Activated CD4-positive, alpha-beta memory T cell treated with anti-CD3 and anti-CD28 coated beads for 36 hours (primary cell): ENCODE measurements around the gene KCMF1. TPM values are rescaled to one million over a fixed set of nuclear protein-coding genes. Genes with fewer than 3 reads are reported as not detected.
A peak's percentile ranks its signal among the peaks of the same experiment; 100 is the strongest.

ENCODE experiments used
- CTCF ChIA-PET: fragments of 350-600 bp; sonication (Branson Sonifier 250); formaldehyde crosslinking; loops from one replicate; lab custom pipeline; 2021; ENCODE audit warnings: antibody characterized with exemption, inconsistent platforms; lab: Charles Lee
- POLR2A ChIA-PET: fragments of 350-600 bp; sonication (Branson Sonifier 250); formaldehyde crosslinking; loops from one replicate; lab custom pipeline; 2021; ENCODE audit warnings: antibody characterized with exemption; lab: Charles Lee
- DNase-seq: peaks from one replicate; pipeline ENCODE4 v3.0.0-alpha.2; 2020
- H3K27ac Mint-ChIP-seq: one replicate; pipeline ENCODE4 v1.8.0; 2021; ENCODE audit warnings: mixed read lengths
- H3K27me3 Mint-ChIP-seq: one replicate; pipeline ENCODE4 v1.8.0; 2021; ENCODE audit warnings: mixed read lengths
- H3K36me3 Mint-ChIP-seq: one replicate; pipeline ENCODE4 v1.8.0; 2021; ENCODE audit warnings: mixed read lengths
- H3K4me1 Mint-ChIP-seq: one replicate; pipeline ENCODE4 v1.8.0; 2021; ENCODE audit warnings: low read depth, mixed read lengths
- H3K4me3 Mint-ChIP-seq: one replicate; pipeline ENCODE4 v1.8.0; 2021; ENCODE audit warnings: mild to moderate bottlenecking, mixed read lengths
- H3K9me3 Mint-ChIP-seq: one replicate; pipeline ENCODE4 v1.8.0; 2021; ENCODE audit warnings: mixed read lengths
- intact Hi-C: fragments of 100-400 bp; cut with micrococcal nuclease; formaldehyde crosslinking; loops from one replicate; pipeline ENCODE4 v1.15.1; 2023
- total RNA-seq, 2 experiments: library from RNA; stranded (reverse); gene quantifications; one replicate each; pipeline ENCODE4 v1.2.3, GENCODE V29; 2021

Gene KCMF1
- total RNA-seq, 2 experiments from 2014 or later, result 90.5 to 94.1 TPM

DNA sequence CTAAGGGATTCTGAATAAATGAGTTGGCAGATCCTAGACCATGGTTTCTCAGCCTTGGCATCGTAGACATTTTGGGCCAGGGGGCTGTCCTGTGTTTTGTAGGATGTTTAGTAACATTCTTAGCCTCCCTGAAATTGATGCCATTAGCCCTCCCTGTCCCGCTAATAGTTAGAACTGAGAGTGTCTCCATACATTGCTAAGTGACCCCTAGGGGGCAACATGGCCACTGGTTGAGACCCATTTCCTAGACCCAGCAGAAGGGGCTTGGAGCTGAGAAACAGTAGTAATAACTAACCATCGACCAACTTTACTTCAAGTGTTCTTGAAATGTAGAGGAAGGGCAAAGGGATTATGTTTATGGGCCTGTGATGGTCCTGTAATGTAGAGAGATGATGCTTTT is 40.8 kb downstream of the KCMF1 start:
- CTCF ChIA-PET, result interaction anchor here (1.7 to 2.3 kb wide), 2 partner anchors 85 to 86 kb away, joined by 5 to 9 read pairs; no protein-coding TSS in a partner anchor
- Mint-ChIP-seq H3K4me1 (peaks cover 83% of the 10 kb centered on the region), H3K27me3 (no peaks in the 10 kb centered on the region), H3K4me3 (no peak overlapping the region), H3K9me3 (peaks cover 7% of the 10 kb centered on the region), H3K36me3 (peaks cover 27% of the 10 kb centered on the region), H3K27ac (peak overlapping the region; percentile 73)
- no peak for DNase-seq
- intact Hi-C loops, result loop anchor here (1.0 kb wide), 2 partner anchors 12 to 65 kb away; no protein-coding TSS in a partner anchor
- POLR2A ChIA-PET, result no interaction called here

DNA sequence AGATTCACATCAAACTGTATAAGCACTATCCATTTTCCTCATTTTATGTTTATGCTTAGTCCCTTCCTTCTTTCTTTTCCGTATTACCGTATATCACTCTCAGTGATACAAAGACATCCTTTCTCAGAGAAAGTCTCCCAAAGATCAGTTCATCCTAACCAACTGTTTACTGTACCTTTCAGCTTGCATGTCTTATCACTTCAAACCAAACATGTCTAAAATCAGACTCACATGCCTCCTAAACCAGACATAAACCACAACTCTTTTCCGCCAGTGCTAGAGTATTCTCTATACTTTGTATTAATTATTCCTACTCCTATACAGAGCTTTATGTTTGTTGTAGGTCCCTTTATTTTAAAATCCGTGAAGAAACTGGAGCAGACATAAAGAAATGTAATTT is 41.5 kb downstream of the KCMF1 start:
- intact Hi-C loops, result no loop called here
- H3K9me3 Mint-ChIP-seq, result peaks cover 7% of the 10 kb centered on the region
- peaks cover 21% of the 10 kb centered on the region for H3K36me3 Mint-ChIP-seq
- POLR2A ChIA-PET, result no interaction called here
- H3K4me1 Mint-ChIP-seq, result peaks cover 83% of the 10 kb centered on the region
- H3K27ac Mint-ChIP-seq, result peak overlapping the region; percentile 61
- H3K27me3 Mint-ChIP-seq, result no peaks in the 10 kb centered on the region
- CTCF ChIA-PET, result interaction anchor here (1.7 kb wide), 1 partner anchor 86 kb away, joined by 5 read pairs; no protein-coding TSS in a partner anchor
- DNase-seq, result no peak
- no peak overlapping the region for H3K4me3 Mint-ChIP-seq

DNA sequence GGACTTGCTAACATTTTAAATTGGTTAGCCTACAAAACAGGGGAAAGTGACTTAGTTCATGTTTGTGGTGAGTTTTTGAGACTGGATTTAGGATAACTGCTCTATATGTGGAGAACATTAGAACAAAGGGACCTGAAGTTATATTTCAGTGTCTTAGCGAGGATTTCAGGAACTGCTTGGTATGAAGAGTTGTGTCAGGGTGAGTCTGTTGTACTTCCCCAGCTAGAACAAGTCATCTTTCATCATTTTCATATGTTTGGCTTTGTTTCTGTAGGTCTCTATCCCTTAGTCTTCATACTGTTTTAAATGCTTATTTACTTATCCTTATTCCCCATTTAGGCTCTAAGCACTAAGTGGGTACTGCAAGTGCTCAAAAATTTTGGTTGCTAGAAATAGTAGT is 41.9 kb downstream of the KCMF1 start:
- CTCF ChIA-PET, result interaction anchor here (1.7 kb wide), 1 partner anchor 87 kb away, joined by 5 read pairs; no protein-coding TSS in a partner anchor
- Mint-ChIP-seq H3K27me3 (no peaks in the 10 kb centered on the region), H3K4me3 (no peak overlapping the region), H3K9me3 (peaks cover 7% of the 10 kb centered on the region), H3K27ac (peak overlapping the region; percentile 61), H3K4me1 (peaks cover 84% of the 10 kb centered on the region), H3K36me3 (peaks cover 19% of the 10 kb centered on the region)
- intact Hi-C loops, result no loop called here
- no peak for DNase-seq
- POLR2A ChIA-PET, result no interaction called here

DNA sequence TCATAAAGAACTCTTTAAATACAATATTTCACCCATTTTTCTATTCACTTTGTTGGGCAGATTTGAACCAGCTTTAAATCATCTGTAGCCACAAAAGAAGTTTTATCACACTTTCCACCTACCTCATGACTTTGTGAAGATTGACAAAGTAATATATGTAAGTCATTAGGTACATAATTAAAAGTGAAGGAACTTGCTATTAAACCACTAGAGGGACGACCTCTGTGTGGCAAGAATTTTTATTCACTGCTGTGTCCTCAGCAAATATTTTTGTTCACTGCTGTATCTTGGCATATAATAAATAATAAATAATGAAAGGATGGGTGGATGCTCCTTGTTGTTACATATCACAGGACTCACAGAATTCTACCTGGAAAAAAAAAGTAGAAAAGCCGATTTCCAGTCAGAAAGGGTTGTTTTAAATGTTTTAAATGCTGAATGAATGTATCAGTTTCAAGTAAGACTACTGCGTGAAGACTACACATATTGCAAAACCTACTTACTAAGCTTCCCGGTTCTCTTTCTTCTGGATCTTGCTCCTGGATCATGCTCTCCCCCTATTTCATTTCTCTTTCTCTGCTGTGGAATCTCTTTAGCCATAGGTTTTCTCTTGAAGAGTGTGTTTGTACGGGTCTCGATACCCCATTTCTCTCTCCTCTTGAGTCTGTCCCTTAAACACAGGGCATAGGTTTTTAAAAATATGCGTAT is 44.8 kb downstream of the KCMF1 start:
- Mint-ChIP-seq H3K4me1 (peaks cover 76% of the 10 kb centered on the region), H3K27me3 (no peaks in the 10 kb centered on the region), H3K36me3 (peaks cover 6% of the 10 kb centered on the region), H3K9me3 (no peaks in the 10 kb centered on the region), H3K4me3 (no peak overlapping the region), H3K27ac (peak overlapping the region; percentile 72)
- intact Hi-C loops, result loop anchor here (1.0 to 2.0 kb wide), 3 partner anchors 25 to 78 kb away; no protein-coding TSS in a partner anchor
- ChIA-PET CTCF (interaction anchor here (0.6 to 2.6 kb wide), 15 partner anchors 12 to 283 kb away, joined by 3 to 25 read pairs (median 4); partner anchors contain the start of gene KCMF1), POLR2A (interaction anchor here (0.6 to 1.4 kb wide), 7 partner anchors 12 to 89 kb away, joined by 3 to 4 read pairs (median 3); partner anchors contain the start of gene KCMF1)
- DNase-seq, result no peak

DNA sequence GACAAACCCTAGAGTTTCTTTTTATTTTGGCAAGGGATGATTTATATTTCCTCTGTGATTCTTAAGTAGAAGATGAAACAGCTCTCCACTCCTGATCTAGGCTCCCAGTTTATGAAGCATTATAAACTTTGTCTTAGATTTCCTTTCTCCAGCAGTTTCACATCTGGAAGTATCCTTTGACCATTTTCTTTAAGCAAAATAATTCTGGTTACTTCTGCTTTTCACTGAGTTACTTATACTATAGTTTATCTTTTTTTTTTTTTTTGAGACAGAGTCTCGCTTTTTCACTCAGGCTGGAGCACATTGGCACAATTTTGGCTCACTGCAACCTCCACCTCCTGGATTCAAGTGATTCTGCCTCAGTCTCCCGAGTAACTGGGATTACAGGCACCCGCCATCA is 45.5 kb downstream of the KCMF1 start:
- Mint-ChIP-seq H3K4me3 (no peak overlapping the region), H3K27ac (no peak overlapping the region), H3K4me1 (peaks cover 74% of the 10 kb centered on the region), H3K36me3 (peaks cover 1% of the 10 kb centered on the region), H3K27me3 (no peaks in the 10 kb centered on the region), H3K9me3 (no peaks in the 10 kb centered on the region)
- POLR2A ChIA-PET, result interaction anchor here (0.6 kb wide), 1 partner anchor 48 kb away, joined by 3 read pairs; no protein-coding TSS in a partner anchor
- intact Hi-C loops, result no loop called here
- CTCF ChIA-PET, result interaction anchor here (0.6 to 2.6 kb wide), 7 partner anchors 20 to 101 kb away, joined by 3 to 11 read pairs (median 4); no protein-coding TSS in a partner anchor
- DNase-seq, result no peak

DNA sequence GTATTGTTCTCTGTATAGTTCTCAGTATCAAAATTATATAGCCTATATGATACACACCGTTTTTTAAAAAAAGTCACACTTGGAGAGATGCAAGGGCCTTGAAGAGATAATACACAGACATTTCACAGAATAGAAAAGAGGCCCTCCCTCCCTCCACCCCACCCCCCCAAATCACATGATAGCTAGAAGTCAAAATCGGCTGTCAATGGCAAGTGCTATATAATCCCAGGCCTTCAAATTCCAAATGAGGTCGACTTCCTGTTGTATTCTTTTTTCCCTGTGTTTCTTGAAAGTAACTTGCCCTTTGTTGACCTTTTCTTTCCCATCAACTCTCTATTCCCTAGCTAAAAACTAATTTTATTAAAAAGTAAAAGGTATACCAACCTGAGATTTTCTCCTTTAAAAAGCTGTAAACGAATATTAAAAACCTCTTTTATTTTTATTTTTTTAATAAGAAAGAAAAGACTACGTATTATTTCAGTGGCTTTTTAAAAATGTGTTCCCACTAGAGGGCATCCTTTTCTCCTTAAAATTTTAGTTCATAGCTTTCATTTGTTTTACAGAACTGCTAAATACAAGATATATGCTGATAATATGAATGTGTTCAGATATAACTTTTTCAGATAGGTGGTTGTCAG is 46.6 kb downstream of the KCMF1 start:
- ChIA-PET POLR2A (interaction anchor here (0.6 to 1.2 kb wide), 9 partner anchors 9 to 128 kb away, joined by 3 to 5 read pairs (median 3); no protein-coding TSS in a partner anchor), CTCF (interaction anchor here (0.7 to 1.9 kb wide), 28 partner anchors 8 to 501 kb away, joined by 3 to 13 read pairs (median 4); partner anchors contain the start of genes DNAH6 and TGOLN2)
- peaks cover 70% of the 10 kb centered on the region for H3K4me1 Mint-ChIP-seq
- H3K27ac Mint-ChIP-seq, result peak overlapping the region; percentile 66
- H3K4me3 Mint-ChIP-seq, result no peak overlapping the region
- intact Hi-C loops, result no loop called here
- no peaks in the 10 kb centered on the region for H3K27me3 Mint-ChIP-seq
- H3K36me3 Mint-ChIP-seq, result peaks cover 5% of the 10 kb centered on the region
- H3K9me3 Mint-ChIP-seq, result no peaks in the 10 kb centered on the region
- DNase-seq, result no peak

DNA sequence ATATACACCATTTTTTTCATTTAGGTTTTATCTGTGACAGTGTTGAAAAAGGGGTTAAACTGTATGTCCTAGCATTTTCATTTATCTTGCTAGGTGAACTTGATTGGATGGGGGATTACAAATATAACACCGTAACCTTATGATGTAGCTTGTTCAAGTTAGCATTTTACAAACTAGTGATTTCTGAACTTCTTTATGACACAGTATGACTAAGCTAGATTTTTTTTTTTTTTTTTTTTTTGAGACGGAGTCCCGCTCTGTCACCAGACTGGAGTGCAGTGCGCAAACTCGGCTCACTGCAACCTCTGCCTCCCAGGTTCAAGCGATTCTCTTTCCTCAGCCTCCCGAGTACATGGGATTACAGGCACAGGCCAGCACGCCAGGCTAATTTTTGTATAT is 47.1 kb downstream of the KCMF1 start:
- CTCF ChIA-PET, result interaction anchor here (0.7 to 1.9 kb wide), 26 partner anchors 8 to 502 kb away, joined by 3 to 13 read pairs (median 4); partner anchors contain the start of genes DNAH6 and TGOLN2
- H3K9me3 Mint-ChIP-seq, result no peaks in the 10 kb centered on the region
- H3K27me3 Mint-ChIP-seq, result no peaks in the 10 kb centered on the region
- H3K4me3 Mint-ChIP-seq, result no peak overlapping the region
- peaks cover 66% of the 10 kb centered on the region for H3K4me1 Mint-ChIP-seq
- intact Hi-C loops, result no loop called here
- peak; percentile 34 for DNase-seq
- H3K27ac Mint-ChIP-seq, result peak overlapping the region; percentile 66
- H3K36me3 Mint-ChIP-seq, result peaks cover 6% of the 10 kb centered on the region
- POLR2A ChIA-PET, result interaction anchor here (0.6 to 1.2 kb wide), 9 partner anchors 8 to 128 kb away, joined by 3 to 5 read pairs (median 3); no protein-coding TSS in a partner anchor

DNA sequence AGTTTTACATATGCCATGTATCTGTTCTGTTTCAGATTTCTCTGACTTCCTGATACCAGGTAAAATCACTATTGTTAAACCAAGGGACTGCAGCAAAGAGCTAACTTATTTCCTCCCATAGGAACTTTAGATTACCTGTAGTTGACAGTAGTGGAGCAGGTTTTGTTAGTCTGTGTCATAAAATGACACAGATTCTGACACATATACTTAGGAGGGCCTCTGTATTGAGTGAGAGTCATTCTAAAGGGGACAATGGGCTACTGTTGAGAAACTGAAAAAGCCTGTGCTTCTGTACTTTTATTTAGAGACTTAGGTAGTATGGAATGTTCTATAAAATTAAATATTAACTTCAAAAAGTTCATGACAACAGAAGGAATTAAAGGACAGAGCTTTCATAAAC is 48.2 kb downstream of the KCMF1 start:
- H3K36me3 Mint-ChIP-seq, result peaks cover 11% of the 10 kb centered on the region
- peaks cover 61% of the 10 kb centered on the region for H3K4me1 Mint-ChIP-seq
- ChIA-PET POLR2A (interaction anchor here (1.0 kb wide), 1 partner anchor 49 kb away, joined by 3 read pairs; no protein-coding TSS in a partner anchor), CTCF (interaction anchor here (1.0 to 1.5 kb wide), 6 partner anchors 11 to 279 kb away, joined by 3 to 6 read pairs (median 4); partner anchors contain the start of gene TRABD2A)
- no peaks in the 10 kb centered on the region for H3K9me3 Mint-ChIP-seq
- DNase-seq, result no peak
- no peak overlapping the region for H3K4me3 Mint-ChIP-seq
- H3K27me3 Mint-ChIP-seq, result no peaks in the 10 kb centered on the region
- H3K27ac Mint-ChIP-seq, result peak overlapping the region; percentile 62
- intact Hi-C loops, result no loop called here

DNA sequence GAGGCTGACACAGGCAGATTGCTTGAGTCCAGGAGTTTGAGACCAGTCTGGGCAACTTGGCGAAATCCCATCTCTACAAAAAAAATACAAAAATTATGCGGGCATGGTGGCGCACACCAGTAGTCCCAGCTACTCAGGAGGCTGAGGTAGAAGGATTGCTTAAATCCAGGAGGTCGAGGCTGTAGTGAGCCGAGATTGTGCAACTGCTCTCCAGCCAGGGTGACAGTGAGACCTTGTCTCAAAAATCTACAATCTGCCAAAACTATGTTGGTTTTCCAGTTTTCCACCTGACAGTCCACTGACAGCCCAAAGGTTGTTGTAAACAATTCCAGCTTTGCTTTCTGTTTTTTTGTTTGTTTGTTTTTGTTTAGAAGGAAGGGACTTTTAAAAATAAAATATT is 51.3 kb downstream of the KCMF1 start:
- intact Hi-C loops, result no loop called here
- CTCF ChIA-PET, result interaction anchor here (0.6 kb wide), 1 partner anchor 140 kb away, joined by 3 read pairs; no protein-coding TSS in a partner anchor
- Mint-ChIP-seq H3K27me3 (no peaks in the 10 kb centered on the region), H3K27ac (no peak overlapping the region), H3K9me3 (no peaks in the 10 kb centered on the region), H3K4me3 (no peak overlapping the region), H3K36me3 (peaks cover 13% of the 10 kb centered on the region), H3K4me1 (peaks cover 41% of the 10 kb centered on the region)
- POLR2A ChIA-PET, result no interaction called here
- no peak for DNase-seq

DNA sequence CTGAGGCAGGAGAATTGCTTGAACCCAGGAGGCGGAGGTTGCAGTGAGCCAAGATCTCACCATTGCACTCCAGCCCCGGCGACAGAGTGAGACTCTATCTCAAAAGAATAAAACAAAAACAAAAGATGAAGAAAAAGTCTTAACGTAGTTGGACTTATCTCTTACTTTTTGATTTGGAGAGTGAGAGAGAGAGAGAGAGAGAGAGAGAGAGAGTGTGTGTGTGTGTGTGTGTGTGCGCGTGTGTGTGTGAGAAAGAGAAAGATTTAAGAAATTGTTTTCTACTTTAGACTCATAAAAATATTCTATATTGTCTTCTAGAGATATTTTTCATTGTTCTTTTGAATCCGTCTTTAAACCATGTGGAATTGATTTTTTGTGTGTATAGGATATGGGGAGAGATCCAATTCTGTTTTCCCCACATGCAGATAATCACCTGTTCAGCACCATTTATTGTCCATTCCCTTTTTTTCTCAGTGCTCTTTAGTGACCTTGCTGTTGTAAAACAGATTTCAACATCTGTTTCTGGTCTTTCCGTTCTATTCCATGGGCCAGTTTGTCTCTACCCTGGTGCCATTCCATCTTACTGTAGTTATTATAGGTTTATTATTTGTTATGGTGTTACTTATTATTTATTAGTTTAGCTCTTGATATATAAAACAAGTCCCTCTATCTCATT is 53.5 kb downstream of the KCMF1 start:
- ChIA-PET CTCF (no interaction called here), POLR2A (no interaction called here)
- Mint-ChIP-seq H3K27me3 (no peaks in the 10 kb centered on the region), H3K4me3 (no peak overlapping the region), H3K9me3 (no peaks in the 10 kb centered on the region), H3K36me3 (peaks cover 26% of the 10 kb centered on the region), H3K4me1 (peaks cover 24% of the 10 kb centered on the region), H3K27ac (no peak overlapping the region)
- DNase-seq, result no peak
- intact Hi-C loops, result no loop called here

DNA sequence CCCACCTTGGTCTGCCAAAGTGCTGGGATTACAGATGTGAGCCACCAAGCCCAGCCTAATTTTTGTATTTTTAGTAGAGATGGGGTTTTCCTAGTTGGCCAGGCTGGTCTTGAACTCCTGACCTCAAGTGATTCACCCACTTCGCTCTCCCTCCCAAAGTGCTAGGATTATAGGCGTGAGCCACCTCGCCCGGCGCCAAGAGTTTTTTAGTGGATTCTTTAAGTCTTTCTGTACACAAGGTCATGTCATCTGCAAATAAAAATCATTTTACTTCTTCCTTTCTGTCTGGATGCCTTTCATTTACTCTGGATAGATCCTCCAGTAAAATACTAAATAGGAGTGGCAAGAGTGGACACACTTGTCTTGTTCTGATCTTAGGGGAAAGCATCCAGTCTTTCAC is 61.7 kb downstream of the KCMF1 start:
- ChIA-PET CTCF (interaction anchor here (0.9 to 1.2 kb wide), 2 partner anchors 13 to 18 kb away, joined by 3 to 4 read pairs; no protein-coding TSS in a partner anchor), POLR2A (no interaction called here)
- no peak for DNase-seq
- no peak overlapping the region for H3K4me3 Mint-ChIP-seq
- H3K27ac Mint-ChIP-seq, result no peak overlapping the region
- peaks cover 3% of the 10 kb centered on the region for H3K4me1 Mint-ChIP-seq
- intact Hi-C loops, result no loop called here
- no peaks in the 10 kb centered on the region for H3K27me3 Mint-ChIP-seq
- H3K36me3 Mint-ChIP-seq, result peaks cover 48% of the 10 kb centered on the region
- H3K9me3 Mint-ChIP-seq, result no peaks in the 10 kb centered on the region
